Epithelial cell of esophagus (primary cell): ENCODE results near the gene CFAP157.

ENCODE experiments used
- DNase-seq: peaks from one replicate; pipeline ENCODE4 v3.0.0; 2010; ENCODE audit warnings: low read depth
- H3K4me3 ChIP-seq: 2 replicates; pipeline ENCODE4 v1.5.1; 2011; ENCODE audit warnings: mild to moderate bottlenecking, low read length, control low read depth
- CTCF ChIP-seq: IDR thresholded peaks from 2 replicates; pipeline ENCODE4 v1.5.1; 2011; ENCODE audit warnings: low read depth, mild to moderate bottlenecking, low read length, control low read depth, inconsistent platforms; ENCODE audit not compliant: insufficient read depth; ENCODE audit errors: missing control alignments

The CFAP157 gene

GRCh38 chr9:127734247-127734746 is 27.5 kb downstream of the CFAP157 start:
- DNase-seq, result no peak
- H3K4me3 ChIP-seq, result peak overlapping the region; percentile 78
- no peak for TF ChIP-seq CTCF

- H3K4me3 ChIP-seq, result peak within 1 kb of the TSS; percentile 78
- peak; percentile 92 for TF ChIP-seq CTCF
- DNase-seq, result peak; percentile 98
Measured at GRCh38 chr9:127734747-127735529, 28.1 kb downstream of the CFAP157 start, which contains the start of gene TOR2A. Gene TOR2A, minus strand, starts transcription at chr9:127735294. Its CDS starts 24 bp downstream, at chr9:127735270.

- H3K4me3 ChIP-seq, result no peak overlapping the region
- TF ChIP-seq CTCF, result no peak
- DNase-seq, result no peak
Measured at GRCh38 chr9:127735530-127736185, 28.9 kb downstream of the CFAP157 start.

GRCh38 chr9:127738666-127739065 is 31.9 kb downstream of the CFAP157 start:
- TF ChIP-seq CTCF, result no peak
- no peak overlapping the region for H3K4me3 ChIP-seq
- no peak for DNase-seq

GRCh38 chr9:127739614-127740330 is 33.0 kb downstream of the CFAP157 start:
- peak; percentile 69 for DNase-seq
- no peak overlapping the region for H3K4me3 ChIP-seq
- TF ChIP-seq CTCF, result no peak

- DNase-seq, result peak; percentile 37
- no peak for TF ChIP-seq CTCF
- H3K4me3 ChIP-seq, result no peak overlapping the region
Measured at GRCh38 chr9:127741831-127742434, 35.1 kb downstream of the CFAP157 start.
